ENCODE data around the gene FBXW8. TPM values are rescaled to one million over a fixed set of nuclear protein-coding genes. Genes with fewer than 3 reads are reported as not detected.

FBXW8 gene
- polyA plus RNA-seq, 2 of the 4 experiments (the other 2 are of a cell fraction), result 9.8 to 15.7 TPM

GRCh38 chr12:117061555-117062079 is 150.9 kb downstream of the FBXW8 start:
- FAIRE-seq (no peak), ATAC-seq (no peak), DNase-seq (ENCODE audit: low read depth in 1 of 2, low spot score in 1 of 2) (no peak)
- 85% methylated on average over 4 of the region's 4 CpGs for WGBS (ENCODE audit: missing lambda C conversion rate)
- no peak overlapping the region for H3K4me3 ChIP-seq
- H3K9me3 ChIP-seq, result no peaks in the 10 kb centered on the region
- POLR2A ChIA-PET, result no interaction called here
- H3K4me1 ChIP-seq, result no peaks in the 10 kb centered on the region
- TF ChIP-seq HEYL (CRISPR knock-in tag; IDR thresholded peaks at IDR 0.05) (no peak), EP300 (IDR thresholded peaks at IDR 0.05) (no peak), NPAS2 (CRISPR knock-in tag; IDR thresholded peaks at IDR 0.05; ENCODE audit: borderline replicate concordance) (no peak), ELK1 (IDR thresholded peaks at IDR 0.05; ENCODE audit: low read depth, low read length) (no peak)
- no peak overlapping the region for H3K4me2 ChIP-seq
- CTCF ChIA-PET, result interaction anchor here (0.8 to 2.1 kb wide), 3 partner anchors 9 to 36 kb away, joined by 3 to 6 read pairs (median 3); no protein-coding TSS in a partner anchor
- H3K27ac ChIP-seq, result no peak overlapping the region

- no peak overlapping the region for H3K27ac ChIP-seq
- TF ChIP-seq EHMT2 (IDR thresholded peaks at IDR 0.05; ENCODE audit: low read depth) (no peak), TP53 (CRISPR knock-in tag; IDR thresholded peaks at IDR 0.05) (no peak), JUN (IDR thresholded peaks at IDR 0.05) (no peak), POLR2AphosphoS2 (conservative IDR thresholded peaks at IDR 0.05; ENCODE audit: low read length) (no peak), SREBF2 (IDR thresholded peaks at IDR 0.05) (no peak), CTCF (IDR thresholded peaks at IDR 0.05) (no peak)
- ChIA-PET POLR2A (no interaction called here), CTCF (interaction anchor here (1.2 kb wide), 1 partner anchor 10 kb away, joined by 3 read pairs; no protein-coding TSS in a partner anchor)
- ATAC-seq (no peak), DNase-seq (ENCODE audit: low read depth in 1 of 2, low spot score in 1 of 2) (no peak), FAIRE-seq (no peak)
- no peak overlapping the region for H3K4me2 ChIP-seq
- 91% methylated on average over 16 of the region's 16 CpGs for WGBS (ENCODE audit: missing lambda C conversion rate)
- no peaks in the 10 kb centered on the region for H3K9me3 ChIP-seq
- H3K4me1 ChIP-seq, result no peaks in the 10 kb centered on the region
- H3K4me3 ChIP-seq, result no peak overlapping the region
These were observed 152.6 kb downstream of the FBXW8 start for GRCh38 chr12:117063162-117063911.

- POLR2A ChIA-PET, result no interaction called here
These were observed 153.3 kb downstream of the FBXW8 start for GRCh38 chr12:117064049-117064448.

GRCh38 chr12:117064596-117064995 is 153.8 kb downstream of the FBXW8 start:
- TF ChIP-seq HEYL (CRISPR knock-in tag; IDR thresholded peaks at IDR 0.05), result no peak
- no peak for TF ChIP-seq JUN (IDR thresholded peaks at IDR 0.05)
- no peak for TF ChIP-seq FOSL2 (IDR thresholded peaks at IDR 0.05)
- TF ChIP-seq FOSL2 (CRISPR knock-in tag; IDR thresholded peaks at IDR 0.05), result no peak
- TF ChIP-seq RARB (CRISPR knock-in tag; IDR thresholded peaks at IDR 0.05), result no peak
- TF ChIP-seq NPAS2 (CRISPR knock-in tag; IDR thresholded peaks at IDR 0.05; ENCODE audit: borderline replicate concordance), result no peak
- Histone ChIP-seq H3K27ac (no peak overlapping the region), H3K9me3 (no peaks in the 10 kb centered on the region), H3K4me2 (no peak overlapping the region), H3K4me3 (no peak overlapping the region), H3K4me1 (no peaks in the 10 kb centered on the region)
- ChIA-PET CTCF (interaction anchor here (0.7 to 1.2 kb wide), 2 partner anchors 9 to 790 kb away, joined by 3 read pairs; no protein-coding TSS in a partner anchor), POLR2A (no interaction called here)
- ATAC-seq (no peak), FAIRE-seq (no peak), DNase-seq (ENCODE audit: low read depth in 1 of 2, low spot score in 1 of 2) (no peak)
- WGBS (ENCODE audit: missing lambda C conversion rate), result 96% methylated on average over 2 of the region's 2 CpGs

More at GRCh38 chr12:117064049-117064448, 153.3 kb downstream of the FBXW8 start:
- no peak overlapping the region for H3K4me3 ChIP-seq
- FAIRE-seq, result no peak
- H3K4me2 ChIP-seq, result no peak overlapping the region
- no peak for ATAC-seq
- DNase-seq (ENCODE audit: low read depth in 1 of 2, low spot score in 1 of 2), result no peak
- CTCF ChIA-PET, result interaction anchor here (1.2 kb wide), 1 partner anchor 9 kb away, joined by 3 read pairs; no protein-coding TSS in a partner anchor
- H3K9me3 ChIP-seq, result no peaks in the 10 kb centered on the region
- no peaks in the 10 kb centered on the region for H3K4me1 ChIP-seq
- H3K27ac ChIP-seq, result no peak overlapping the region
- 93% methylated on average over 7 of the region's 7 CpGs for WGBS (ENCODE audit: missing lambda C conversion rate)
- no peak for TF ChIP-seq FOSB (CRISPR knock-in tag; IDR thresholded peaks at IDR 0.05)
- no peak for TF ChIP-seq ZFP36 (IDR thresholded peaks at IDR 0.05; ENCODE audit: borderline replicate concordance, partially characterized antibody)
